Measurements from ENCODE around the gene SEPSECS.

Gene SEPSECS

DNA sequence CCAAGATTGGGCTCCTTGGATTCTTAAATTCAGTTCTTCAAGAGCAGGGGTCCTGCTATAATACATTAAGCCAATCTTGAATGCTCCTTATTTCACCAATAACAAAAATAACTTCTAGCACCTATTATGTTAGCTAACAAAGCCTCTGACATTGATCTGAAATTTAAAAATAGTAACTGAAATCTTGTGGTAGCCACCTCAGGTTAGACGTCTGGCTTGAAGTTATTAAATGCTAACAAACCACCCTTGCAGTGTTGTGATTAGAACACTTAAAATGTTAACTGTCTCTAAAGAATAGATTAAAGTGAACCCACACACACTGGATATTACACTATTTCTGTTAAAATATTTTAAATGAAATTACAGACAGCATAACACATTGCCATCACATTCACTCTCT, 79.7 kb downstream of the SEPSECS start:
- Histone ChIP-seq H3K9me3 (ENCODE audit: control insufficient read depth in 2 of 2, low read length in 2 of 2) (no peaks in the 10 kb centered on the region), H3K9ac (ENCODE audit: low read length in 2 of 2) (no peak overlapping the region), H3K27ac (ENCODE audit: low read length) (no peak overlapping the region), H3K27me3 (ENCODE audit: control insufficient read depth in 1 of 2, insufficient read depth in 2 of 2, low read length in 2 of 2) (no peaks in the 10 kb centered on the region), H3K4me1 (ENCODE audit: control insufficient read depth, insufficient read depth, low read length) (peaks cover 8% of the 10 kb centered on the region), H3K36me3 (ENCODE audit: control insufficient read depth in 2 of 2, insufficient read depth in 2 of 2, low read length in 2 of 2) (no peaks in the 10 kb centered on the region), H3K4me3 (ENCODE audit: low read length in 2 of 2) (no peak overlapping the region)

DNA sequence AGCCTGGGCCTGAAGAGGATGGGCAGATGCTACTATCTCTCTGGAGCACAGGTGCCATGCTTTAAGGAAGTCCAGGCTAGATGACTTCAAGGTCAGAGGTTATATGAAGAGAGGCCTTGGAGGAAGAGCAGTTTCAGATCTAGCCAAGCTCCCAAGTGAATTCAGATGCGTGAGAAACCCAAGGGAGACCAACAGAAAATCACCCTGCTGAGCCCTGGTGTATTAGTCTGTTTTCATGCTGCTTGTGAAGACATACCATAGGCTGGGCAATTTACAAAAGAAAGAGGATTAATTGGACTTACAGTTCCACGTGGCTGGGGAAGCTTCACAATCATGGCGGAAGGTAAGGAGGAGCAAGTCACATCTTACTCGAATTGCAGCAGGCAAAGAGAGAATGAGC, 81.7 kb downstream of the SEPSECS start:
- H3K9me3 ChIP-seq (ENCODE audit: control insufficient read depth in 2 of 2, low read length in 2 of 2), result no peaks in the 10 kb centered on the region
- no peaks in the 10 kb centered on the region for H3K36me3 ChIP-seq (ENCODE audit: control insufficient read depth in 2 of 2, insufficient read depth in 2 of 2, low read length in 2 of 2)
- no peaks in the 10 kb centered on the region for H3K4me1 ChIP-seq (ENCODE audit: control insufficient read depth, insufficient read depth, low read length)
- no peak overlapping the region for H3K27ac ChIP-seq (ENCODE audit: low read length)
- no peaks in the 10 kb centered on the region for H3K27me3 ChIP-seq (ENCODE audit: control insufficient read depth in 1 of 2, insufficient read depth in 2 of 2, low read length in 2 of 2)
- no peak overlapping the region for H3K4me3 ChIP-seq (ENCODE audit: low read length in 2 of 2)
- no peak overlapping the region for H3K9ac ChIP-seq (ENCODE audit: low read length in 2 of 2)

DNA sequence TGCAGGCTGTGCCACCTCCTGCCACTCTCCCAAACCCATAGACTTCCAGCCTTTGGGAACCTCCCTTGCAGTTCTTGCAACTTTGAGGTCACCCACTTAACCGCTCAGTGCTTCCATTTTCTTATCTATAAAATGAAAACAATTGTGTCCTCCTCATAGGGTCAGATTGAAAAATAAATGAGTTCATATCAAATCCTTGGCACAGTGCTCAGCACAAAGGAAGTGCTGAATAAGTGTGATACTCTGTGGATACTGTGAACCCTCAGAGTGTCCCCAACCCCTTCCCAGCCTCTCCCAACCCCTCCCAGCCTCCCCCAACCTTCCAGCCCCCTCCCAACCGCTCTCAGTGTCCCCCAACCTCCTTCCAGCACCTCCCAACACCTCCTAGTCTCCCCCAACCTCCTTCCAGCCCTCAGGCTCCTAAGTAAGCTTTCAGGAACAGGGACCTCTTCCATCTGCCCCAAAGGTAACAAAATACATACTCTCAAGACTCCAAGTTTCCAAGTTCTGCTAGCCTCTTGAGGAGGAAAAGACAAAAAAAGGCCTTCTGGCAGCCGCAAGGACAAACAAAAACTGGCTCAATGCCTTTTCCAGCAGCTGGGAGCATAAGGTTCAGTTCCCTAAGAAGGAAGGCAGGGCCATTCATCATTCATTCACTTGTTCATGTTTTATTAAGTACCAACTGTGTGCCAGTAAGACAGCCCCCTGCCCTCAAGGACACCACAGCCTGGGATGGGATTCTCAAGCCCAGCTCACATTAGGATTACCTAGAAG, 83.4 kb downstream of the SEPSECS start:
- Histone ChIP-seq H3K27me3 (ENCODE audit: control insufficient read depth in 1 of 2, insufficient read depth in 2 of 2, low read length in 2 of 2) (no peaks in the 10 kb centered on the region), H3K4me3 (ENCODE audit: low read length in 2 of 2) (no peak overlapping the region), H3K4me1 (ENCODE audit: control insufficient read depth, insufficient read depth, low read length) (no peaks in the 10 kb centered on the region), H3K9me3 (ENCODE audit: control insufficient read depth in 2 of 2, low read length in 2 of 2) (no peaks in the 10 kb centered on the region), H3K36me3 (ENCODE audit: control insufficient read depth in 2 of 2, insufficient read depth in 2 of 2, low read length in 2 of 2) (no peaks in the 10 kb centered on the region), H3K9ac (ENCODE audit: low read length in 2 of 2) (no peak overlapping the region), H3K27ac (ENCODE audit: low read length) (no peak overlapping the region)

DNA sequence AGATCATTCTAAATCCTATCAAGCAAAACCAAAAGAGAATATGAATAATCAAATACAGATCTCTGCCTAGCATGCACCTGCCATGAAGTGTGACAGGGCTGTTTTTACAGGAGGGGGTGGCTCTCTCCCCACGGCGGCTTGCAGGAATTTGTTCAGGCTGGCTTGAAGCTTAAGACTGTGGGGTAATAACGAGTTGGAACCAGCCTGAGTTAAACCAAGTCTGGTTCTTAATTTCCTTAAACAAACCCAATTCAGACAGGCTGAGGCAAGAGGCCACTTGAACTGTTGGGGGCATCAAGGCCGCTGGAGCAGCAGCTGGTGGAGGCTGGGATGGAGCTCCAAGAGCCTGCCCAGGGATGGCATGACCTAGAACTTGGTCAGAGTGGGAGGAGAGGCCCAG, 84.4 kb downstream of the SEPSECS start:
- H3K9me3 ChIP-seq (ENCODE audit: control insufficient read depth in 2 of 2, low read length in 2 of 2), result no peaks in the 10 kb centered on the region
- H3K36me3 ChIP-seq (ENCODE audit: control insufficient read depth in 2 of 2, insufficient read depth in 2 of 2, low read length in 2 of 2), result no peaks in the 10 kb centered on the region
- H3K27ac ChIP-seq (ENCODE audit: low read length), result no peak overlapping the region
- no peak overlapping the region for H3K9ac ChIP-seq (ENCODE audit: low read length in 2 of 2)
- H3K4me3 ChIP-seq (ENCODE audit: low read length in 2 of 2), result no peak overlapping the region
- H3K4me1 ChIP-seq (ENCODE audit: control insufficient read depth, insufficient read depth, low read length), result no peaks in the 10 kb centered on the region
- no peaks in the 10 kb centered on the region for H3K27me3 ChIP-seq (ENCODE audit: control insufficient read depth in 1 of 2, insufficient read depth in 2 of 2, low read length in 2 of 2)

DNA sequence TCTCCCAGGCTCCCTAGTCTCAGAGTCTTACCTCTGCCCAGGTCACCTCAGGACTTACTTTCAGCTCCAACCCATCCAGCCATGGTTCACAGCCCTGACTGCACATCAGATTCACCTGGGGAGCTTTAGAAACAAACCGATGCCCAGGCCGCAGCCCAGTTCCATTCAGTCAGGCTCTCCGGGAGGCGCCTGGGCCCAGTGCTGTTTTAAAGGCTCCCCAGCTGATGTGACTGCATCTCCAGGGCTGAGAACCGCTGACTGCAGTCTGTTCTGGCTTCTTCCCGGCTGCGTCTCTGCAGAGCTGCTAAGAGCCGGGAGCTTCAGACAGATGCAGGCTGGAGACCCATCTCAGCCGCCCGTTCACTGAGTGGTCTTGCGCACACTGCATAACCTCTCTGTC, 85.1 kb downstream of the SEPSECS start:
- no peak overlapping the region for H3K4me3 ChIP-seq (ENCODE audit: low read length in 2 of 2)
- H3K9ac ChIP-seq (ENCODE audit: low read length in 2 of 2), result no peak overlapping the region
- H3K36me3 ChIP-seq (ENCODE audit: control insufficient read depth in 2 of 2, insufficient read depth in 2 of 2, low read length in 2 of 2), result no peaks in the 10 kb centered on the region
- no peaks in the 10 kb centered on the region for H3K9me3 ChIP-seq (ENCODE audit: control insufficient read depth in 2 of 2, low read length in 2 of 2)
- H3K4me1 ChIP-seq (ENCODE audit: control insufficient read depth, insufficient read depth, low read length), result no peaks in the 10 kb centered on the region
- no peak overlapping the region for H3K27ac ChIP-seq (ENCODE audit: low read length)
- no peaks in the 10 kb centered on the region for H3K27me3 ChIP-seq (ENCODE audit: control insufficient read depth in 1 of 2, insufficient read depth in 2 of 2, low read length in 2 of 2)

DNA sequence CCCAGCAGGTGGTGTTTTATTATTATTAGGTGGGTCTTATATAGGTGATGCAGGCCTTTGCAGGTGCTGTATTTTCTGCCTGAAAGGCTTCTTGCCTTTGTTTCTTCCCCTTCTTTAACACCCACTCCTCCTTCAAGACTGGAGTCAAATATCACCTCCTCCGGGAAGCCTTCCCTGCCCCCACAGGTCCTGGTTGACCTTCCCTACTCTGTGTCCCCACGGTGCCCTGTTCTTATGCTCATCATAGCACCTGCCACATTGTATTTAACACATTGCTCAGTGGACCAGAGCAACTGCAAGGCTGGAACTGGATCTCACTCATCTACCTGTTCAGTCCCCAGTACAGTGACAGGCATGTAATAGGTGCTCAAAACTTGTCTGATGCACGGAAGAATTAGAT, 89.7 kb downstream of the SEPSECS start:
- H3K4me1 ChIP-seq (ENCODE audit: control insufficient read depth, insufficient read depth, low read length), result no peaks in the 10 kb centered on the region

More for the DNA sequence above, 89.7 kb downstream of the SEPSECS start:
- Histone ChIP-seq H3K27ac (ENCODE audit: low read length) (no peak overlapping the region), H3K4me3 (ENCODE audit: low read length in 2 of 2) (no peak overlapping the region), H3K9me3 (ENCODE audit: control insufficient read depth in 2 of 2, low read length in 2 of 2) (no peaks in the 10 kb centered on the region), H3K36me3 (ENCODE audit: control insufficient read depth in 2 of 2, insufficient read depth in 2 of 2, low read length in 2 of 2) (no peaks in the 10 kb centered on the region), H3K9ac (ENCODE audit: low read length in 2 of 2) (no peak overlapping the region), H3K27me3 (ENCODE audit: control insufficient read depth in 1 of 2, insufficient read depth in 2 of 2, low read length in 2 of 2) (no peaks in the 10 kb centered on the region)

All from stomach smooth muscle (tissue), 2 donors.